Caco-2 (cell line): ENCODE data around the gene BCL2L2. TPM values are rescaled to one million over a fixed set of nuclear protein-coding genes. Genes with fewer than 3 reads are reported as not detected.
A peak's percentile ranks its signal among the peaks of the same experiment; 100 is the strongest.

Experiments
- BruUV-seq: library from RNA; stranded (reverse); fragments of 400-500 nt; replicated peaks from 2 replicates; lab custom pipeline; 2021; lab: Mats Ljungman, UMichigan
- CTCF ChIA-PET: fragments of 300-600 bp; sonication (Branson Sonifier 250); formaldehyde crosslinking; loops from one replicate; lab custom pipeline; 2022; ENCODE audit warnings: antibody characterized with exemption; lab: Charles Lee
- POLR2A ChIA-PET: fragments of 300-600 bp; sonication (Branson Sonifier 250); formaldehyde crosslinking; loops from one replicate; lab custom pipeline; 2022; ENCODE audit warnings: antibody characterized with exemption; lab: Charles Lee
- DNase-seq, 2 experiments: peaks; one replicate each; pipeline versions ENCODE4 v3.0.0 to v3.0.0-alpha.2; 2020 to 2022
- H3K27me3 ChIP-seq: replicated peaks from 2 replicates; pipeline ENCODE4 v1.6.0; 2011; ENCODE audit warnings: low read length; ENCODE audit not compliant: control insufficient read depth, insufficient read depth
- H3K36me3 ChIP-seq: 2 replicates; pipeline ENCODE4 v1.5.1; 2011; ENCODE audit warnings: low read length; ENCODE audit not compliant: control insufficient read depth, insufficient read depth
- H3K4me1 ChIP-seq: fragments of 250-450 bp; sonication (Bioruptor Pico); 2 replicates; pipeline ENCODE4 v1.5.1; 2020; ENCODE audit warnings: mild to moderate bottlenecking
- H3K4me3 ChIP-seq: 2 replicates; pipeline ENCODE4 v1.5.1; 2011; ENCODE audit warnings: low read depth, mild to moderate bottlenecking, control low read depth, low read length
- H3K9me3 ChIP-seq: fragments of 250-450 bp; sonication (Bioruptor Pico); 2 replicates; pipeline ENCODE4 v1.5.1; 2020; ENCODE audit warnings: mild to moderate bottlenecking, moderate library complexity
- H3K27ac Mint-ChIP-seq: one replicate; pipeline ENCODE4 v1.8.0; 2022; ENCODE audit warnings: mixed read lengths; ENCODE audit not compliant: unreplicated experiment
- H3K27me3 Mint-ChIP-seq: one replicate; pipeline ENCODE4 v1.8.0; 2022; ENCODE audit warnings: mixed read lengths; ENCODE audit not compliant: insufficient read depth, unreplicated experiment
- H3K36me3 Mint-ChIP-seq: one replicate; pipeline ENCODE4 v1.8.0; 2022; ENCODE audit warnings: mild to moderate bottlenecking, mixed read lengths; ENCODE audit not compliant: insufficient read depth, unreplicated experiment
- H3K4me1 Mint-ChIP-seq: one replicate; pipeline ENCODE4 v1.8.0; 2022; ENCODE audit warnings: low read depth, mixed read lengths; ENCODE audit not compliant: unreplicated experiment
- H3K4me3 Mint-ChIP-seq: one replicate; pipeline ENCODE4 v1.8.0; 2022; ENCODE audit warnings: mild to moderate bottlenecking, moderate library complexity, mixed read lengths; ENCODE audit not compliant: unreplicated experiment
- H3K9me3 Mint-ChIP-seq: one replicate; pipeline ENCODE4 v1.8.0; 2022; ENCODE audit warnings: mixed read lengths; ENCODE audit not compliant: unreplicated experiment
- CTCF ChIP-seq, 2 experiments: fragments of 200-600 bp in 1 of 2; IDR thresholded peaks; 1 replicate in 1 of 2; 2 replicates in 1 of 2; pipeline versions ENCODE4 v1.5.1 to v1.8.0; 2011 to 2022; ENCODE audit warnings: antibody characterized with exemption in 1 of 2, control low read depth in 1 of 2, inconsistent platforms in 1 of 2, low read depth in 1 of 2, low read length in 1 of 2, mild to moderate bottlenecking in 1 of 2, moderate library complexity in 1 of 2; ENCODE audit not compliant: insufficient read depth in 1 of 2, severe bottlenecking in 1 of 2, unreplicated experiment in 1 of 2
- intact Hi-C: fragments of 100-400 bp; cut with micrococcal nuclease; formaldehyde crosslinking; loops from one replicate; pipeline ENCODE4 v1.10.0; 2022; ENCODE audit not compliant: unreplicated experiment
- total RNA-seq: library from RNA; stranded (reverse); gene quantifications from 2 replicates; pipeline ENCODE4 v1.2.3, GENCODE V29; 2022

Gene BCL2L2
- total RNA-seq, 1 experiment from 2014 or later = 20.8 TPM

DNA sequence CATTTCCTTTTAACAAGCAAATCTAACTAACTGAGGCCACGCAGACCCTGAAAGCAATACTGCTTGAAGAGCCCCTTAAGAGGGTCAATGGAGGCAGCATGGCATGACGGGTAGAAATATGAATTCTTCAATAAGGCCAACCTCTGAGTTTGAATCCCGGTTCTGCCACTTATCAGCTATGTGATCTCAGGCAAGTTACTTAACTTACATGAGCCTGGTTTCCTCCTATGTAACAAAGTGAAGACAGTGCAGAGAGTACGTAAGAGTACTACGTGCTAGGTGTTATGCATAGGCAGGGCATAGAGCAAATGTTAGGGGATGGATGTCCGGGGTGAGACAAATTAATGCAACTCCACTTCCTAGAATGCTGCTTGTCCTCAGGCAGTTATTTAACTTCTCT is 25.4 kb upstream of the BCL2L2 start:
- Mint-ChIP-seq H3K4me3 (no peak overlapping the region), H3K27me3 (no peaks in the 10 kb centered on the region), H3K9me3 (no peaks in the 10 kb centered on the region), H3K27ac (no peak overlapping the region), H3K36me3 (peaks cover 10% of the 10 kb centered on the region), H3K4me1 (peaks cover 6% of the 10 kb centered on the region)
- Histone ChIP-seq H3K9me3 (no peaks in the 10 kb centered on the region), H3K4me1 (no peaks in the 10 kb centered on the region), H3K27me3 (no peaks in the 10 kb centered on the region), H3K4me3 (no peak overlapping the region), H3K36me3 (no peaks in the 10 kb centered on the region)
- BruUV-seq = no TSS peak
- intact Hi-C loops = no loop called here
- POLR2A ChIA-PET = interaction anchor here (0.6 kb wide), 1 partner anchor 179 kb away, joined by 3 read pairs; no protein-coding TSS in a partner anchor
- no peak for TF ChIP-seq CTCF (IDR thresholded peaks at IDR 0.05; ENCODE audit: insufficient read depth in 1 of 2, low read depth in 1 of 2, low read length in 1 of 2, severe bottlenecking in 1 of 2, unreplicated experiment in 1 of 2)
- CTCF ChIA-PET = no interaction called here
- DNase-seq = no peak

DNA sequence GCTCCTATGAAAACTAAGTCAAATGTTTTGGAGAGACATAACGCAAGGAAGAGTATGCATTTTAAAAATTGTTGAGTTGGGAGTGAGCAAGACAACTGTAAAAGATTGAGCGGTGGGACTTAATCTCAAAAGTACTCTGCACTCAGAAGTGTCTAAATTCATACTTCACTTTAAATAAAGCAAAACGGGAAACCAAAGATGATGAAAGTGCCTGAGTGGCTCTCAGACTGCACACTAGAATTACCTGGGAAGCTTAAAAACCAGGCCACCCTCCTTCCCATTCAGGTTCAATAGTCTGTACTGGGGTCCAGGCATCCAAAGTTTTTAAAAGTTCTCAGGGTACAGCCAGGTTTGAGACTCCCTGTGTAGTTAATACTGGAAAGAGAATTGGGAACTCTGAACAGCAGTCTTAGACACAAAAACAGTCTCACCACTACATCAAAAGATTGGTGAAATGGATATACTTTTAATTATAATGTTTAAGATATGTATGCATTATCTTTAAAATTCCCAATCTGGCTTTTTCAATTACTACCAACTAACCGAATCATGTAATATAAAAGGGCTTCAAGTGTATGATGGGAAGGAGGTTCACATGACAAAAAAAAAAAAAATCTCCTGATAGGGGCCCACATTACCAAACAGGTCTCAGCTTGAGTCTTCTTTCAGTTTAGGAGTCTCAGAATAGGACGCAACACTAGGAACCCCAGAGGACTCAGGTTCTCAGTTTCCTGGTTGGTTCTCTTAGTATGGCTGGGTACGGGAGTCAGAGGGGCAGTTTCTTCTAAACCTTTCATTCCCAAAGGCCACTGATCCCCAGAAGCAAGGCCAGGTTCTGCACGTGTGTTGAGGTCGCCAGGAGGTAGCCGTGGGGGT is 21.7 kb upstream of the BCL2L2 start:
- POLR2A ChIA-PET = interaction anchor here (1.9 to 2.3 kb wide), 2 partner anchors 16 to 36 kb away, joined by 12 to 31 read pairs; partner anchors contain the start of gene PABPN1
- peak overlapping the region; percentile 95 for H3K27ac Mint-ChIP-seq

More for the DNA sequence above, 21.7 kb upstream of the BCL2L2 start:
- Mint-ChIP-seq H3K9me3 (no peaks in the 10 kb centered on the region), H3K36me3 (peaks cover 18% of the 10 kb centered on the region), H3K4me3 (peak overlapping the region; percentile 90), H3K4me1 (peaks cover 6% of the 10 kb centered on the region), H3K27me3 (no peaks in the 10 kb centered on the region)
- no peaks in the 10 kb centered on the region for H3K9me3 ChIP-seq
- H3K36me3 ChIP-seq = no peaks in the 10 kb centered on the region
- CTCF ChIA-PET = interaction anchor here (0.7 to 2.9 kb wide), 4 partner anchors 16 to 234 kb away, joined by 5 to 19 read pairs (median 10); no protein-coding TSS in a partner anchor
- TSS peak; percentile 52 for BruUV-seq
- DNase-seq = no peak
- intact Hi-C loops = no loop called here
- TF ChIP-seq CTCF (IDR thresholded peaks at IDR 0.05; ENCODE audit: insufficient read depth in 1 of 2, low read depth in 1 of 2, low read length in 1 of 2, severe bottlenecking in 1 of 2, unreplicated experiment in 1 of 2) = no peak
- H3K27me3 ChIP-seq = no peaks in the 10 kb centered on the region
- 0 out of 2 replicates have a peak, but pooled peaks cover 4% of the 10 kb centered on the region for H3K4me1 ChIP-seq
- peak overlapping the region; percentile 75 for H3K4me3 ChIP-seq
